GM21619 (cell line): ENCODE measurements around the gene CARM1.
"Not testable (repeated sequence)": the region's sequence is repeated elsewhere in the genome, so short reads cannot be mapped to it uniquely, and the experiment has no call there.

Experiments
- ATAC-seq: cut with Tn5 transposase; IDR thresholded peaks from one replicate; pipeline ENCODE4 v1.9.1; 2021; ENCODE audit not compliant: unreplicated experiment

The CARM1 gene

GRCh38 chr19:10870955-10871603 is at the start of gene CARM1:
Gene CARM1 (plus strand): TSS chr19:10871553. CDS start chr19:10871703, 150 bp downstream.
- ATAC-seq, result peak; percentile 63

GRCh38 chr19:10823690-10824089 is 47.7 kb upstream of the CARM1 start:
- no peak for ATAC-seq

DNA sequence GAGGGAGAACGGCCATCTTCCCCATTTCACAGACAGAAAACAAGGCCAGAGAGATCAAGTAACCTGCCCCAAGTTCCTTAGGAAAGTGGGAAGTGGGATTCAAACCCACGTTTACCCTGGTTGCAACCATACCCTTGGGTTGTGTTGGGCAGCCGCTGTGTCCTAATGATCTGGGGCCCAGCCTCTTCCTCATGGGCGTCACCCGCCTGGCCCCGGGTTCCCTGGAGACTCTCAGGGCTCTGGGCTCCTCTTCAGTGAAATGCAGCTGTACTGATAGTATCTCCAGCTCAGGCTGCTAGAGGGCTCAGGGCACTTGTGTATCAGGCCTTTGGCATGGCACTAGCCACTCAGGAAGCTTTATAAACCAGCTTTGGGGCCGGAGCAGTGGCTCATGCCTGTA is 45.1 kb upstream of the CARM1 start:
- ATAC-seq, result no peak

DNA sequence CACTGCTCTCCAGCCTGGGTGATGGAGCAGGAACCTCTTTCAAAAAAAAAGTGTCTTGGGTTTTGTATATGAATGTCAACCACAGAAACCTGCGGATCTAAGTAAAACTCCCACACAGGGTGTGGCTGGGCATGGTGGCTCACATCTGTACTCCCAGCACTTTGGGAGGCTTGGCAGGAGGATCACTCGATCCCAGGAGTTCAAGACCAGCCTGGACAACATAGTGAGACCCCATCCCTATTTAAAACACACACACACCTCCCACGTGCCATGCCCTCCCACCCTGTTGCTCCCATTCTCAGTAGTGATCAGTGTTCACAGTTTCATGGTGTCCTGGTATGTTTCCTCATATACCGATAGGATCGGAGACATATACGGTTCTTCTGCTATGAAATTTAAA is 44.5 kb upstream of the CARM1 start:
- no peak for ATAC-seq

DNA sequence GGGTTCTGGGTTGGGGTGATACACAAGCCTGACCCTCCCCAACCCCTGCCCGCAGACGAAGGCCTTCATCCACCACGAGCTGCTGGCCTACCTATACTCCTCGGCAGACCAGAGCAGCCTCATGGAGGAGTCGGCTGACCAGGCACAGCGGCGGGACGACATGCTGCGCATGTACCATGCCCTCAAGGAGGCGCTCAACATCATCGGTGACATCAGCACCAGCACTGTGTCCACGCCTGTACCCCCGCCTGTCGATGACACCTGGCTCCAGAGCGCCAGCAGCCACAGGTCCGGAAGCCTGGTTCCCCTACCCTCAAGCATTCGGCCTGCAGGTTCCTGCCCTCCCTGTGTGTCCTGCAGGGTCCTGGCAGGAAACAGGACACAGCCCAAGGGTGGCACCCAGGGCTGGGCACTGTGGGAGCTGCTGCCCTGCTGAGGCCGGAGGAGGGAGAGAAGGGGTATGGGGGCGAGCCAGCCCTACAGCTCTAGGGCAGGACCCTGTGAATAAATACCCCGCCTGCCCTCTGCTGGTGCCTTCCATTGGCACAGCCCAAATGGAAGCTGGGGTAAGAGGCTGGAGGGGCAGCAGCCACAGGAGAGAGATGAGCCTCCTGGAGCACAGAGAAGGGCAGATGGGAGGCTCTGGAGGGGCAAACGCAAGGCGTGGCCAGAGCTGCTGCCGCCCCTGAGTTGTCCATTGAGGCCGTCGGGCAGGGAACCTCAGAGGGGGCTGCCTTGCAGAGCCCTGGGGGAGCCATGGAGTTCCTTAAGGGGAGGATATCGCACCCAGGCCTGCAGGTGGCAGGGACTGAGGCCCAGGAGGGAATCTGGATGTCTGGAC is 42.2 kb upstream of the CARM1 start:
- ATAC-seq, result no peak

- no peak for ATAC-seq
Observed at GRCh38 chr19:10829967-10830366, 41.4 kb upstream of the CARM1 start.

- ATAC-seq, result no peak
Observed at GRCh38 chr19:10830370-10830769, 41.0 kb upstream of the CARM1 start.

GRCh38 chr19:10830931-10831779 is 40.2 kb upstream of the CARM1 start:
- no peak for ATAC-seq

GRCh38 chr19:10831987-10832938 is 39.1 kb upstream of the CARM1 start:
- ATAC-seq, result no peak

GRCh38 chr19:10832939-10833296 is 38.4 kb upstream of the CARM1 start:
- no peak for ATAC-seq

- ATAC-seq, result no peak
Observed at GRCh38 chr19:10835089-10835753, 36.1 kb upstream of the CARM1 start.

DNA sequence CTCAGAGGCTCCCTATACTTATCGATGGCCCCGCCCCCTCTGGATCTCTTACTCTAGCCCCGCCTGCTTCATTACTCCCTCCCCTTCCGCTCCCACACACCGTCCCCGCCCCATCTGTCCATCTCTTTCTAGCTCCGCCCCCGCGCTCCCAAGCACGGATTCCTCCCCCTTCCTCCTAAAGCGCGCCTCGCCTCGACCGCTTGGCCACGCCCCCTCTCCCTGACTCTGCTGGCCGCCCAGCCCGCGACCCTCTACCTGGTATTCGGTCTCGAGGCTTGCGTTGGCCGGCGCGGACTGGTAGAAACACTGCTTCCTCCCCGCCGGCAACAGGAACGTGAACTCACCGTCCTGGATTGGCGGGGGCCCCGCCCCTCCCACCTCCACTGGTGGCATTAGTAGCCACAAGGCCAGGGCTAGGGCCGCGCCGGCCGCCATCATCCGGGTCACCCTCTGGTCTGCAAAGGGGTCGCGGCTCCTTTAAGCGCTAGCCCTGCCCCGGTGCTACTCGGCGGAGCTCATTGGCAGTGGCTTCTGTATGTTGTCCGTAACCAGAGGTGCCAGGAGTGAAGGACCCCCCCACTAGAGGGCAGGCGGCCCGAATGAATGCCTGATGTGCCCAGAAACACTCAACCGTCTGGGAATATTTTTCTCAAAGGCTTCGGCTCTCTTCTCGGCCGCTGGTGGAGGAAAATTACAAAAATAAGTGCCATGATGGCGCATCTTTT is 35.4 kb upstream of the CARM1 start, which contains the start of gene TMED1:
TSS of gene TMED1 (minus strand) at position 459 of the 725 bp plus-strand sequence. CDS start at position 438, 21 bp downstream.
- peak; percentile 74 for ATAC-seq

DNA sequence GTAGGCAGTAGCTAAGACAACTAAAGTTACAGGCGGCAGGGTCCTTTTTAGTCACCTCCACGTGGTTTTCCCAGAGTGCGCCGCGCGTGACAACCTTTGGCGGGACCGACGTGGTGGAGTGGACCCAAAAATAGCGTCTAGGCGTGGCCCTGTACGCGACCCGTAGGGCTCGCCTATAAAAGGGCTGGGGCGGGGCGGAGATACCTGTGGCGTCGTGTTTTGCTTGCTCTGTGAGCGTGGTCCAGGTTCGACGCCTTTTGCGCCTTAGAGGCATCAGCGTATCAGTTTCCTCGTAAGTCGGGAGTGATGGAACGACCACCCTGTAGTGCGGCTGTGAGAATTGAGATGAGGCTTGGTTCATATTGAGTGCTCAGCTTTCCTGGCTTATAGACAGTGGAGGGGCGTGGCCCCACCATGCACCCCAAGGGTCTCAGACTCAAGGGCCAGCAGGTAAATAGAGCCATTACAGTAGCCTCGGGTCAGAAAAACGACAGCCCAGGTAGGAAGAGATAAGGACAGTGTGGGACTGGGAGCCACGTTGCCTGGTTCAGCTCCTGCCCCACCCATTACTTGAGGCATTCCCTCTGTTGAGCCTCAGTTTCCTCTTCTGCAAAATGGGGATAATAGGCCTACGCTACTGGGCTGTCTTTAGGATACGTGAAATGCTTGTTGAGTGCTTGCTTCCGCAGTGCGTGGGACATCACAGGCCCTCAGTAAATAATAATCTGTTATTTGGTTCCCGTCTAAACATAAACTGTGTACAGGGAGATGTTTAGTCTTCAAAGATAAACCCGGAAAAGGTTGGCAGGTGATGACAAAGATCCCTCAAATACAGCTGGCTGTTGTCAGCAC is 34.6 kb upstream of the CARM1 start:
- ATAC-seq, result no peak

GRCh38 chr19:10837649-10838048 is 33.7 kb upstream of the CARM1 start:
- not testable (repeated sequence) for ATAC-seq

DNA sequence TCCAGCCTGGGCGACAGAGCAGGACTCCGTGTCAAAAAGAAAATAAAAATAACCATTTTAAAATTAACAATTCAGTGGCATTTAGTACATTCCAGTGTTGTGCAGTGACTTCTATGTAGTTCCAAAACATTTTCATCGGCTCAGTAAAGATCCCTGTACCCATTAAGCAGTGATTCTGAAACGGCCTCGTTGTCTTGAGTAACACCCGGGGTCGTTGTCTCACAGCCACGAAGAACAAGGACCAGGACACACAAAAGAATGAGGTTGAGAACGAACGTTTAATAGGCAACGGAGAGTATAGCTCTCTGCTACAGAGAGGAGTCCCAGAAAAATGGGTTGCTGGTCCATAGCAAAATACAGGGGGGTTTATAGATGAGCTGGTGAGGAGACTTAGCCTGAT is 33.0 kb upstream of the CARM1 start:
- no peak for ATAC-seq

DNA sequence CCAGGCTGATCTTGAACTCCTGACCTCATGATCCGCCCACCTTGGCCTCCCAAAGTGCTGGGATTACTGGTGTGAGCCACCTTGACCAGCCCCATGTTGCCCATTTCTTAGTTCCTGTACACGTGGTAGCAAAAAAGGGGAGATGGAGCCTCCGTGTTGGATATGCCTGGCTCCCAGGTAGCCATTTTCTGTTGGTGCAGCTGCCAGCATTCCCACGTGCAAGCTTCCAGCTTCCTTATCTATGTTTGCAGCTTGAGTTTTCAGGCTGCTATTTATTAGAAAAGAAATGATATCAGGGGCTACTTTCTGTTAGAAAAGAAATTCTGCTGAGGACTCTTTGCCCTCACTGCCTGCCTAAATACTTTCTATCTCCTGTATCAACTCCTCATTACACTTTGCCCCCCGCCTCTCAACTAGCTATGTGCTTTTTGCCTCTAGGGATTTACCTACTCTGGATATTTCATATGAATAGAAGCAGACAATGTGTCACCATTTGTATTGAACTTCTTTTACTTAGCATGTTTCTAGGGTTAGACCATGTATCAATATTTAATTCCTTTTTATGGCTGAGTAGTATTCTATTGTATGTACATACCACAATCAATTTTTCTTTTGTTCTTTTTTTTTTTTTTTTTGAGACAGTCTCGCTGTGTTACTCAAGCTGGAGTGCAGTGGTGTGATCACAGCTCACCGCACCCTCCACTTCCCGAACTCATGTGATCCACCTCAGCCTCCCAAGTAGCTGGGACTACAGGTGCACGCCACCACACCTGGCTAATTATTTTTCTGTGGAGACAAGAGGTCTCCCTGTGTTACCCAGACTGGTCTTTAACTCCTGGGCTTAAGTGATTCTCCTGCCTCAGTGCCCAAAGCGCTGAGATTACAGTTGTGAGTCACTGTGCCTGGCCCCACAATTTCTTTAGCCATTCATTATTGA is 32.0 kb upstream of the CARM1 start:
- ATAC-seq, result no peak

DNA sequence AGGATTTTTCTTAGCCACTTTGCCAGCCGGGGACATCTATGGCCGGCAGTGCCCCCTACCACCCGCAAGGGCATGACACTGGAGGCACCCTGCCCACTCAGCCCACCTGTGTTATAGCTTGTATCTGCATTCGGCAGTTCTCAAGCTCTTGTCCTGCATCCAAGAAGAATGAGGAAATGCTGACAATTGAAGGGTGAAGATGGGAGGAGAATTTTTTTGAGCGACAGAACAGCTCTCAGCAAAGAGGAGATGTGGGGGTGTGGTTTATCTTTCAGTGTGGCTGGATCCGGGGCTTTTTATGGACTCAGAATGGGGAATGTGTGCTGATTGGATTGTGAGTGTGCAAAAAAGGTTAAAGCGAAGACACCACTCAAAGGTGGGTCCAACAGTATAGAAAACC is 28.6 kb upstream of the CARM1 start:
- ATAC-seq, result no peak
